Measurements from ENCODE around the gene TTI1.

DNA sequence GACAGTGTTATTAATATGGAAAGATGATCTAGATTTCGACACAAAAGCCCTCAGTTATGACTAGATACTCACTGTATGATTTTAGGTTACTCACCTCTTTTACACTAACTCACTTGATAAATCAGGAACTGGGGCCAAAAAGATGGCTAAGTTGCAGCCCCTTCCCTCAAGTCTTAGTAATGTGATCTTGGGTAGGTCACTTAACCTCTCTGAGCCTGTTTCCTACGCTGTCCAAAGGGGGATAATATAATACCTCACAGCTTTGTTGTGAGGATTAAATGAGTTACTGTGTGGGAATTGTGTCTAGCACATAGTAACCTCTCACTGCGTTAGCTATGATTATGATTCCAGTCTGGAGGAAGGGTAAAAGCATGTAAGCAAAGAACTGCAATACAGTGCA is 1.3 kb downstream of the TTI1 start:
- TF ChIP-seq, protein P1, sequence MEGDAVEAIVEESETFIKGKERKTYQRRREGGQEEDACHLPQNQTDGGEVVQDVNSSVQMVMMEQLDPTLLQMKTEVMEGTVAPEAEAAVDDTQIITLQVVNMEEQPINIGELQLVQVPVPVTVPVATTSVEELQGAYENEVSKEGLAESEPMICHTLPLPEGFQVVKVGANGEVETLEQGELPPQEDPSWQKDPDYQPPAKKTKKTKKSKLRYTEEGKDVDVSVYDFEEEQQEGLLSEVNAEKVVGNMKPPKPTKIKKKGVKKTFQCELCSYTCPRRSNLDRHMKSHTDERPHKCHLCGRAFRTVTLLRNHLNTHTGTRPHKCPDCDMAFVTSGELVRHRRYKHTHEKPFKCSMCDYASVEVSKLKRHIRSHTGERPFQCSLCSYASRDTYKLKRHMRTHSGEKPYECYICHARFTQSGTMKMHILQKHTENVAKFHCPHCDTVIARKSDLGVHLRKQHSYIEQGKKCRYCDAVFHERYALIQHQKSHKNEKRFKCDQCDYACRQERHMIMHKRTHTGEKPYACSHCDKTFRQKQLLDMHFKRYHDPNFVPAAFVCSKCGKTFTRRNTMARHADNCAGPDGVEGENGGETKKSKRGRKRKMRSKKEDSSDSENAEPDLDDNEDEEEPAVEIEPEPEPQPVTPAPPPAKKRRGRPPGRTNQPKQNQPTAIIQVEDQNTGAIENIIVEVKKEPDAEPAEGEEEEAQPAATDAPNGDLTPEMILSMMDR (IDR thresholded peaks at IDR 0.05; ENCODE audit: borderline replicate concordance, extremely low read depth, low read length, poor library complexity, severe bottlenecking), result no peak
- no peak for TF ChIP-seq EZH2 (IDR thresholded peaks at IDR 0.05; ENCODE audit: borderline replicate concordance, low read depth, low read length, severe bottlenecking)
